Measurements from ENCODE around the gene PLEKHD1. TPM values are rescaled to one million over a fixed set of nuclear protein-coding genes. Genes with fewer than 3 reads are reported as not detected.
A peak's percentile ranks its signal among the peaks of the same experiment; 100 is the strongest.

Gene PLEKHD1
- total RNA-seq, 1 donor, result under 0.01 TPM

- no peak overlapping the region for H3K27ac ChIP-seq (ENCODE audit: low read depth, low read length)
- H3K4me3 ChIP-seq (ENCODE audit: insufficient read depth, low read length), result no peak overlapping the region
- H3K79me2 ChIP-seq (ENCODE audit: insufficient read depth, low read length), result no peaks in the 10 kb centered on the region
- H3K27me3 ChIP-seq (ENCODE audit: insufficient read depth, low read length), result peaks cover 8% of the 10 kb centered on the region
- H4K20me1 ChIP-seq (ENCODE audit: insufficient read depth, low read length), result no peaks in the 10 kb centered on the region
- DNase-seq (ENCODE audit: insufficient read length, low spot score, missing footprints), result no peak
- H3K9me3 ChIP-seq (ENCODE audit: low read depth, low read length), result no peaks in the 10 kb centered on the region
- TF ChIP-seq, protein P1, sequence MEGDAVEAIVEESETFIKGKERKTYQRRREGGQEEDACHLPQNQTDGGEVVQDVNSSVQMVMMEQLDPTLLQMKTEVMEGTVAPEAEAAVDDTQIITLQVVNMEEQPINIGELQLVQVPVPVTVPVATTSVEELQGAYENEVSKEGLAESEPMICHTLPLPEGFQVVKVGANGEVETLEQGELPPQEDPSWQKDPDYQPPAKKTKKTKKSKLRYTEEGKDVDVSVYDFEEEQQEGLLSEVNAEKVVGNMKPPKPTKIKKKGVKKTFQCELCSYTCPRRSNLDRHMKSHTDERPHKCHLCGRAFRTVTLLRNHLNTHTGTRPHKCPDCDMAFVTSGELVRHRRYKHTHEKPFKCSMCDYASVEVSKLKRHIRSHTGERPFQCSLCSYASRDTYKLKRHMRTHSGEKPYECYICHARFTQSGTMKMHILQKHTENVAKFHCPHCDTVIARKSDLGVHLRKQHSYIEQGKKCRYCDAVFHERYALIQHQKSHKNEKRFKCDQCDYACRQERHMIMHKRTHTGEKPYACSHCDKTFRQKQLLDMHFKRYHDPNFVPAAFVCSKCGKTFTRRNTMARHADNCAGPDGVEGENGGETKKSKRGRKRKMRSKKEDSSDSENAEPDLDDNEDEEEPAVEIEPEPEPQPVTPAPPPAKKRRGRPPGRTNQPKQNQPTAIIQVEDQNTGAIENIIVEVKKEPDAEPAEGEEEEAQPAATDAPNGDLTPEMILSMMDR (IDR thresholded peaks at IDR 0.05; ENCODE audit: extremely low read depth, low read depth, low read length), result no peak
- no peak overlapping the region for H2AFZ ChIP-seq (ENCODE audit: low read length)
- H3K4me2 ChIP-seq (ENCODE audit: insufficient read depth, low read length), result peak overlapping the region; percentile 27
- peaks cover 4% of the 10 kb centered on the region for H3K4me1 ChIP-seq (ENCODE audit: insufficient read depth, low read length)
- H3K36me3 ChIP-seq (ENCODE audit: insufficient read depth, low read length), result no peaks in the 10 kb centered on the region
These were observed 55.3 kb downstream of the PLEKHD1 start for GRCh38 chr14:69539631-69540410.

DNA sequence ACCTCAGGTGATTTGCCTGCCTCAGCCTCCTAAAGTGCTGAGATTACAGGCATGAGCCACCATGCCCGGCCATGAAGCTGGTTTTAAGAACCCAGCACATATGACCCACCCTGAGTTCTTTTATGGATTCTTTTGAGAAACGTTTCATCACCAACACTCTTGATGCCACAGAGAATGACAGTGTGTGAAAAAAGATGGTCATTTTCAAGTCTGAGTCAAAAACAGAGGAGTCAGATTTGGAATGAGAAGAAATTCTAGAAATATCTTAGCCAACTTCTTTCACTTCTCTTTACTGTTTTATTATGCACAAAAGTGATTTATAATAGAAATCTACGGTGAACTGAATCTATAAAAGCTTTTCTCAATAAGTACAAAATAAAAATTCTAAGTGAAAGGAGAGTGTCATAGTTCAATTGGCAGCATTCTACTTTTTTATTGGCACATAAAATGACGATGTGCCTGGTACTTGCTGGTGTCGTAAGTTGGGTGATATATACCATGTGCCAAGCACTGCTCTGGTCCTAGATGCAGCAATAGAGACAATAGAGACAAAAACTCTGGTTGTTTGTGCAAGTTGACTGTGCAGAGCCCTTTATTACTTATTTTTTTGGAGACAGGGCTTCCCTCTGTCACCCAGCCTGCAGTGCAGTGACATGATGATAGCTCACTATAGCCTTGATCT, 56.3 kb downstream of the PLEKHD1 start:
- Histone ChIP-seq H3K79me2 (ENCODE audit: insufficient read depth, low read length) (no peaks in the 10 kb centered on the region), H3K4me3 (ENCODE audit: insufficient read depth, low read length) (no peak overlapping the region), H3K9me3 (ENCODE audit: low read depth, low read length) (no peaks in the 10 kb centered on the region), H2AFZ (ENCODE audit: low read length) (no peak overlapping the region), H3K27me3 (ENCODE audit: insufficient read depth, low read length) (peaks cover 4% of the 10 kb centered on the region), H3K27ac (ENCODE audit: low read depth, low read length) (no peak overlapping the region), H3K36me3 (ENCODE audit: insufficient read depth, low read length) (no peaks in the 10 kb centered on the region), H3K4me1 (ENCODE audit: insufficient read depth, low read length) (peaks cover 4% of the 10 kb centered on the region), H4K20me1 (ENCODE audit: insufficient read depth, low read length) (no peaks in the 10 kb centered on the region), H3K4me2 (ENCODE audit: insufficient read depth, low read length) (no peak overlapping the region)
- DNase-seq (ENCODE audit: insufficient read length, low spot score, missing footprints), result no peak
- TF ChIP-seq, protein P1 (IDR thresholded peaks at IDR 0.05; ENCODE audit: extremely low read depth, low read depth, low read length), result no peak

DNA sequence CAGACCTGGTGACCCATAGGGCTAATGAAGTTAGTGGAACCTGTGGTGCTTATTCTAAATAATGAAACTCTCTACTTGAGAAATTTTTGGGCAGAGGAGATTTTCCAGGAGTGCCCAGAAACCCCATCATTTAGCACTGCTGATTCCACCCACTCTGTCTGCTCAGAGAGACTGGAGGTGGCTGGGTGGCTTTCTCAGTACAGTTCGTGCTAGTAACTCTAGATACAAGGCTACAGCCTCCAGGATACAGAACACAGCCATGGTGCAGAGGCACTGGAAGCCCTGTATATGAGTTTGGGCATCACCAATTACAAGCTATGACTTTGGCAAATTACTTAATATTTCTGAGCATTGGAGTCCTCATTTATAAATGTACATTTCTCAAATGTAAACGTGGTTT, 57.8 kb downstream of the PLEKHD1 start:
- Histone ChIP-seq H3K4me3 (ENCODE audit: insufficient read depth, low read length) (no peak overlapping the region), H3K27me3 (ENCODE audit: insufficient read depth, low read length) (no peaks in the 10 kb centered on the region), H3K79me2 (ENCODE audit: insufficient read depth, low read length) (no peaks in the 10 kb centered on the region), H3K4me1 (ENCODE audit: insufficient read depth, low read length) (peaks cover 4% of the 10 kb centered on the region), H4K20me1 (ENCODE audit: insufficient read depth, low read length) (no peaks in the 10 kb centered on the region), H3K27ac (ENCODE audit: low read depth, low read length) (no peak overlapping the region), H2AFZ (ENCODE audit: low read length) (no peak overlapping the region), H3K9me3 (ENCODE audit: low read depth, low read length) (no peaks in the 10 kb centered on the region), H3K4me2 (ENCODE audit: insufficient read depth, low read length) (no peak overlapping the region), H3K36me3 (ENCODE audit: insufficient read depth, low read length) (no peaks in the 10 kb centered on the region)
- TF ChIP-seq, protein P1 (IDR thresholded peaks at IDR 0.05; ENCODE audit: extremely low read depth, low read depth, low read length), result no peak
- DNase-seq (ENCODE audit: insufficient read length, low spot score, missing footprints), result peak; percentile 62
